SIG-M5 (cell line): Measurements from ENCODE around the gene TBC1D2B.
A peak's percentile ranks its signal among the peaks of the same experiment; 100 is the strongest.

Experiments used
- DNase-seq: peaks from one replicate; lab custom pipeline; 2025; lab: John Stamatoyannopoulos, UW

TBC1D2B gene

GRCh38 chr15:78072080-78072892, 5.2 kb downstream of the TBC1D2B start:
- no peak for DNase-seq

- no peak for DNase-seq
Observed at GRCh38 chr15:78071383-78071782, 6.1 kb downstream of the TBC1D2B start.

- DNase-seq = no peak
Observed at GRCh38 chr15:78070049-78070700, 7.3 kb downstream of the TBC1D2B start.

GRCh38 chr15:78069462-78070029, 8.0 kb downstream of the TBC1D2B start:
- DNase-seq = no peak

- no peak for DNase-seq
Observed at GRCh38 chr15:78069052-78069414, 8.5 kb downstream of the TBC1D2B start.

GRCh38 chr15:78067328-78068228, 9.9 kb downstream of the TBC1D2B start:
- DNase-seq = no peak

GRCh38 chr15:78065973-78066946, 11.3 kb downstream of the TBC1D2B start:
- DNase-seq = no peak

- peak; percentile 31 for DNase-seq
Observed at GRCh38 chr15:78065284-78065872, 12.1 kb downstream of the TBC1D2B start.

- DNase-seq = no peak
Observed at GRCh38 chr15:78064544-78064943, 13.0 kb downstream of the TBC1D2B start.

GRCh38 chr15:78063970-78064385, 13.5 kb downstream of the TBC1D2B start:
- no peak for DNase-seq

GRCh38 chr15:78063217-78063616, 14.3 kb downstream of the TBC1D2B start:
- DNase-seq = no peak

- DNase-seq = no peak
Observed at GRCh38 chr15:78061963-78062427, 15.5 kb downstream of the TBC1D2B start.

- DNase-seq = no peak
Observed at GRCh38 chr15:78060232-78060631, 17.3 kb downstream of the TBC1D2B start.

- DNase-seq = no peak
Observed at GRCh38 chr15:78059110-78059839, 18.2 kb downstream of the TBC1D2B start.

GRCh38 chr15:78058401-78058935, 19.0 kb downstream of the TBC1D2B start:
- DNase-seq = no peak

GRCh38 chr15:78057803-78058202, 19.7 kb downstream of the TBC1D2B start:
- no peak for DNase-seq

GRCh38 chr15:78056714-78057269, 20.7 kb downstream of the TBC1D2B start:
- DNase-seq = no peak

- no peak for DNase-seq
Observed at GRCh38 chr15:78055919-78056713, 21.4 kb downstream of the TBC1D2B start.
